ENCODE data around the gene KDM3B.
A peak's percentile ranks its signal among the peaks of the same experiment; 100 is the strongest.

The KDM3B gene

GRCh38 chr5:138391859-138392386 lies 39.4 kb downstream of the KDM3B start:
- no peak for DNase-seq

GRCh38 chr5:138402640-138403039 lies 50.2 kb downstream of the KDM3B start:
- no peak for DNase-seq

GRCh38 chr5:138408023-138408422 lies 55.5 kb downstream of the KDM3B start:
- no peak for DNase-seq

GRCh38 chr5:138410996-138411640 lies 58.6 kb downstream of the KDM3B start:
- peak; percentile 20 for DNase-seq

- no peak for DNase-seq
Measured at GRCh38 chr5:138418444-138418843, 66.0 kb downstream of the KDM3B start.

- DNase-seq: no peak
Measured at GRCh38 chr5:138425079-138425478, 72.6 kb downstream of the KDM3B start.

- DNase-seq: no peak
Measured at GRCh38 chr5:138435943-138436342, 83.5 kb downstream of the KDM3B start.

- no peak for DNase-seq
Measured at GRCh38 chr5:138438003-138438723, 85.7 kb downstream of the KDM3B start.

- peak; percentile 57 for DNase-seq
Measured at GRCh38 chr5:138438724-138439476, 86.4 kb downstream of the KDM3B start, which contains the start of gene REEP2. REEP2 (plus strand) TSS chr5:138439057; CDS start chr5:138439209, 152 bp downstream.

- no peak for DNase-seq
Measured at GRCh38 chr5:138439477-138440158, 87.1 kb downstream of the KDM3B start.

GRCh38 chr5:138440159-138441073 lies 87.9 kb downstream of the KDM3B start:
- DNase-seq: no peak

GRCh38 chr5:138441221-138441620 lies 88.7 kb downstream of the KDM3B start:
- DNase-seq: no peak

- no peak for DNase-seq
Measured at GRCh38 chr5:138444078-138444773, 91.7 kb downstream of the KDM3B start.

GRCh38 chr5:138444774-138445546 lies 92.5 kb downstream of the KDM3B start:
- DNase-seq: no peak

GRCh38 chr5:138445547-138446271 lies 93.2 kb downstream of the KDM3B start:
- no peak for DNase-seq

GRCh38 chr5:138448070-138448469 lies 95.6 kb downstream of the KDM3B start:
- no peak for DNase-seq

- no peak for DNase-seq
Measured at GRCh38 chr5:138448481-138449398, 96.3 kb downstream of the KDM3B start.

- DNase-seq: peak; percentile 84
Measured at GRCh38 chr5:138449501-138450239, 97.2 kb downstream of the KDM3B start.

All from CD4-positive, alpha-beta T cell treated with Interleukin-17A for 4 hours (primary cell).